CD14-positive monocyte (primary cell): ENCODE results near the gene CENPP. TPM values are rescaled to one million over a fixed set of nuclear protein-coding genes. Genes with fewer than 3 reads are reported as not detected.
A peak's percentile ranks its signal among the peaks of the same experiment; 100 is the strongest.

Source experiments
- DNase-seq, 3 donors: peaks; one replicate each; pipeline ENCODE4 v3.0.0-alpha.2; 2011 to 2022
- H2AFZ ChIP-seq: 2 replicates; pipeline ENCODE4 v1.6.0; 2012; ENCODE audit warnings: mild to moderate bottlenecking, low read depth, low read length, inconsistent platforms; ENCODE audit not compliant: insufficient read depth, poor library complexity, severe bottlenecking
- H3K27ac ChIP-seq, 2 donors: 1 replicate in 1 of 2; 2 replicates in 1 of 2; pipeline ENCODE4 v1.5.1; 2012 to 2013; ENCODE audit warnings: low read length in 2 of 2, control low read depth in 1 of 2, inconsistent platforms in 1 of 2, low read depth in 1 of 2, mild to moderate bottlenecking in 1 of 2
- H3K27me3 ChIP-seq, 2 donors: one replicate each; pipeline versions ENCODE4 v1.6.0 to v1.6.1; 2011 to 2013; ENCODE audit warnings: low read length in 2 of 2; ENCODE audit not compliant: control insufficient read depth in 2 of 2, insufficient read depth in 2 of 2
- H3K36me3 ChIP-seq, 2 donors: replicated peaks in 1 of 2; 1 replicate in 1 of 2; 2 replicates in 1 of 2; pipeline versions ENCODE4 v1.5.1 to v1.6.1; 2012 to 2013; ENCODE audit warnings: low read length in 2 of 2, control low read depth in 1 of 2, inconsistent platforms in 1 of 2, mild to moderate bottlenecking in 1 of 2; ENCODE audit not compliant: insufficient read depth in 2 of 2, control insufficient read depth in 1 of 2
- H3K4me1 ChIP-seq, 2 donors: 1 replicate in 1 of 2; 2 replicates in 1 of 2; pipeline versions ENCODE4 v1.5.1 to v1.6.1; 2012 to 2013; ENCODE audit warnings: low read length in 2 of 2, control low read depth in 1 of 2, inconsistent platforms in 1 of 2, mild to moderate bottlenecking in 1 of 2, moderate library complexity in 1 of 2; ENCODE audit not compliant: insufficient read depth in 2 of 2, control insufficient read depth in 1 of 2
- H3K4me2 ChIP-seq: replicated peaks from 2 replicates; pipeline ENCODE3; 2012; ENCODE audit warnings: low read length, moderate library complexity, mild to moderate bottlenecking; ENCODE audit not compliant: poor library complexity, severe bottlenecking; ENCODE audit errors: extremely low read depth
- H3K4me3 ChIP-seq, 3 experiments: fragments of 200-600 bp in 1 of 3; sonication (generic) in 1 of 3; replicated peaks in 1 of 3; 1 replicate in 2 of 3; 2 replicates in 1 of 3; pipeline ENCODE4 v1.5.1; 2011 to 2013; ENCODE audit warnings: low read length in 3 of 3, mild to moderate bottlenecking in 3 of 3, control low read depth in 2 of 3, low read depth in 2 of 3, inconsistent platforms in 1 of 3, moderate library complexity in 1 of 3
- H3K79me2 ChIP-seq: 2 replicates; pipeline ENCODE4 v1.6.0; 2012; ENCODE audit warnings: mild to moderate bottlenecking, control low read depth, inconsistent platforms, low read length, moderate library complexity; ENCODE audit not compliant: insufficient read depth
- H3K9ac ChIP-seq: 2 replicates; pipeline ENCODE4 v1.6.0; 2017; ENCODE audit warnings: low read length, mild to moderate bottlenecking; ENCODE audit not compliant: insufficient read depth, poor library complexity, severe bottlenecking
- H3K9me3 ChIP-seq, 2 donors: replicated peaks in 1 of 2; 1 replicate in 1 of 2; 2 replicates in 1 of 2; pipeline versions ENCODE4 v1.5.1 to v1.6.1; 2012 to 2013; ENCODE audit warnings: low read length in 2 of 2, control low read depth in 1 of 2; ENCODE audit not compliant: control insufficient read depth in 1 of 2, insufficient read depth in 1 of 2
- H4K20me1 ChIP-seq: 2 replicates; pipeline ENCODE4 v1.6.0; 2012; ENCODE audit warnings: mild to moderate bottlenecking, low read length, control low read depth, moderate library complexity; ENCODE audit not compliant: insufficient read depth
- H3K27ac Mint-ChIP-seq, 7 donors: one replicate each; pipeline ENCODE4 v1.8.0; 2020; ENCODE audit warnings: mild to moderate bottlenecking in 7 of 7, mixed read lengths in 7 of 7, moderate library complexity in 6 of 7, inconsistent platforms in 2 of 7
- H3K27me3 Mint-ChIP-seq, 3 donors: one replicate each; pipeline ENCODE4 v1.8.0; 2021 to 2022; ENCODE audit warnings: low read depth in 3 of 3, mild to moderate bottlenecking in 3 of 3, mixed read lengths in 3 of 3, moderate library complexity in 3 of 3, inconsistent platforms in 1 of 3
- H3K36me3 Mint-ChIP-seq, 2 donors: one replicate each; pipeline ENCODE4 v1.8.0; 2020; ENCODE audit warnings: mixed read lengths in 2 of 2, inconsistent platforms in 1 of 2, mild to moderate bottlenecking in 1 of 2
- H3K4me1 Mint-ChIP-seq: one replicate; pipeline ENCODE4 v1.8.0; 2020; ENCODE audit warnings: mild to moderate bottlenecking, mixed read lengths
- H3K4me3 Mint-ChIP-seq, 2 donors: one replicate each; pipeline ENCODE4 v1.8.0; 2020; ENCODE audit warnings: mild to moderate bottlenecking in 2 of 2, mixed read lengths in 2 of 2, moderate library complexity in 1 of 2
- H3K9me3 Mint-ChIP-seq, 7 donors: one replicate each; pipeline ENCODE4 v1.8.0; 2020 to 2022; ENCODE audit warnings: mixed read lengths in 7 of 7, mild to moderate bottlenecking in 6 of 7, moderate library complexity in 6 of 7, inconsistent platforms in 2 of 7
- CTCF ChIP-seq: fragments of 200-600 bp; IDR thresholded peaks from one replicate; pipeline ENCODE4 v1.8.0; 2022; ENCODE audit warnings: antibody characterized with exemption, mild to moderate bottlenecking
- WGBS: methylation state at CpG from one replicate; pipeline ENCODE4 v1.1.5; 2013; ENCODE audit warnings: missing lambda C conversion rate; ENCODE audit not compliant: insufficient coverage; 5-methylcytosine and 5-hydroxymethylcytosine counted together
- intact Hi-C, 2 donors: fragments of 100-400 bp; cut with micrococcal nuclease; formaldehyde crosslinking; loops; one replicate each; pipeline versions ENCODE4 v1.15.0 to v1.15.1; 2023
- polyA plus RNA-seq, 3 donors: library from polyadenylated mRNA; depleted of rRNA in 1 of 3; unstranded in 2 of 3; stranded (reverse) in 1 of 3; fragments of 300-500 nt in 2 of 3; fragments of >200 nt in 1 of 3; fragmentation: Illumina TruSeq in 2 of 3; gene quantifications; 1 replicate in 2 of 3; 2 replicates in 1 of 3; pipeline ENCODE4 v1.2.3, GENCODE V29; 2012 to 2021

The CENPP gene
- polyA plus RNA-seq, 3 donors = 0.50 to 1.1 (median 1.1) TPM

GRCh38 chr9:92293075-92293354 is 32.7 kb upstream of the CENPP start:
- peaks cover 42% of the 10 kb centered on the region for H3K79me2 ChIP-seq
- H4K20me1 ChIP-seq = no peaks in the 10 kb centered on the region
- H3K27ac Mint-ChIP-seq = peak overlapping the region in 5 of 7 donors; percentile 82 to 95 (median 93)
- H3K4me2 ChIP-seq = peak overlapping the region; percentile 92
- H3K4me3 ChIP-seq = peak overlapping the region; percentile 79 to 93 (median 84)
- peak overlapping the region; percentile 92 to 97 for H3K4me3 Mint-ChIP-seq
- H3K9me3 Mint-ChIP-seq = no peaks in the 10 kb centered on the region
- peaks cover 13 to 34% of the 10 kb centered on the region in 2 donors for H3K36me3 ChIP-seq
- no peaks in the 10 kb centered on the region for H3K27me3 Mint-ChIP-seq
- H3K4me1 ChIP-seq = peaks cover 14 to 23% of the 10 kb centered on the region in 2 donors
- no CpG with 5 or more reads among the region's 5 CpGs for WGBS
- no peaks in the 10 kb centered on the region for H3K27me3 ChIP-seq
- peaks cover 20% of the 10 kb centered on the region for H3K4me1 Mint-ChIP-seq
- H3K27ac ChIP-seq = peak overlapping the region in 1 of 2 donors; percentile 89
- peaks cover 20 to 23% of the 10 kb centered on the region in 2 donors for H3K36me3 Mint-ChIP-seq
- TF ChIP-seq CTCF = no peak
- intact Hi-C loops = loop anchor here (2.0 to 10.0 kb wide), 3 partner anchors 32 to 178 kb away; partner anchors contain the start of genes CENPP (in 2 of the 2), NOL8 (in 2 of the 2) and SPTLC1 (in 2 of the 2)
- no peaks in the 10 kb centered on the region for H3K9me3 ChIP-seq
- H3K9ac ChIP-seq = peak overlapping the region; percentile 73
- H2AFZ ChIP-seq = peak overlapping the region; percentile 95
- DNase-seq = no peak

- Mint-ChIP-seq H3K27ac (peak within 1 kb of the TSS; percentile 82 to 95 (median 91)), H3K4me1 (peaks cover 20% of the 10 kb centered on the region), H3K27me3 (no peaks in the 10 kb centered on the region), H3K9me3 (no peaks in the 10 kb centered on the region), H3K36me3 (peaks cover 18 to 21% of the 10 kb centered on the region in 2 donors), H3K4me3 (peak within 1 kb of the TSS; percentile 92 to 97)
- peak; percentile 26 for TF ChIP-seq CTCF
- Histone ChIP-seq H3K36me3 (peaks cover 19 to 34% of the 10 kb centered on the region in 2 donors), H3K4me1 (peaks cover 14 to 23% of the 10 kb centered on the region in 2 donors), H3K4me3 (peak within 1 kb of the TSS; percentile 79 to 93 (median 84)), H3K4me2 (peak within 1 kb of the TSS; percentile 92), H4K20me1 (no peaks in the 10 kb centered on the region), H3K27me3 (no peaks in the 10 kb centered on the region), H3K9ac (peak within 1 kb of the TSS; percentile 73), H3K9me3 (no peaks in the 10 kb centered on the region), H3K27ac (peak within 1 kb of the TSS; percentile 73 to 89), H3K79me2 (peaks cover 42% of the 10 kb centered on the region), H2AFZ (peak within 1 kb of the TSS; percentile 95)
- intact Hi-C loops = loop anchor here (2.0 to 10.0 kb wide), 3 partner anchors 31 to 179 kb away; partner anchors contain the start of genes CENPP (in 2 of the 2), NOL8 (in 2 of the 2) and SPTLC1 (in 2 of the 2)
- under 1% methylated on average over 52 of the region's 63 CpGs for WGBS
- DNase-seq = peak; percentile 98
Observed at GRCh38 chr9:92293452-92294296, 32.1 kb upstream of the CENPP start, which contains the start of gene IARS1. Gene IARS1 (minus strand): TSS chr9:92293697. CDS start chr9:92289419, 4,278 bp downstream.
